PC-3 (cell line): Measurements from ENCODE around the gene CFP. TPM values are rescaled to one million over a fixed set of nuclear protein-coding genes. Genes with fewer than 3 reads are reported as not detected.
"Not testable (repeated sequence)": the region's sequence is repeated elsewhere in the genome, so short reads cannot be mapped to it uniquely, and the experiment has no call there.

Experiments
- ATAC-seq: fragments of 200-7000 bp; cut with Tn5 transposase; 2 replicates; pipeline ENCODE4 v1.9.1; 2020; ENCODE audit warnings: mild to moderate bottlenecking, moderate library complexity
- BruUV-seq: library from RNA; stranded (reverse); fragments of 400-500 nt; replicated peaks from 2 replicates; lab custom pipeline; 2021; lab: Mats Ljungman, UMichigan
- CTCF ChIA-PET: fragments of 300-600 bp; sonication (Branson Sonifier 250); formaldehyde crosslinking; loops from one replicate; lab custom pipeline; 2022; ENCODE audit warnings: antibody characterized with exemption; lab: Charles Lee
- POLR2A ChIA-PET: fragments of 300-600 bp; sonication (Branson Sonifier 250); formaldehyde crosslinking; loops from one replicate; lab custom pipeline; 2022; ENCODE audit warnings: antibody characterized with exemption; ENCODE audit not compliant: unreplicated experiment; lab: Charles Lee
- DNase-seq: peaks from one replicate; pipeline ENCODE4 v3.0.0-alpha.2; 2015
- H2AFZ ChIP-seq: fragments of 300-600 bp; sonication (generic); 2 replicates; pipeline ENCODE4 v1.6.0; 2016; ENCODE audit warnings: antibody characterized with exemption, low read length
- H3F3A ChIP-seq: fragments of 300-600 bp; sonication (generic); one replicate; pipeline ENCODE4 v1.6.0; 2017; ENCODE audit warnings: antibody characterized with exemption, low read length, control low read depth, mild to moderate bottlenecking; ENCODE audit not compliant: unreplicated experiment
- H3K27ac ChIP-seq: fragments of 300-600 bp; sonication (generic); 2 replicates; pipeline ENCODE4 v1.5.1; 2016; ENCODE audit warnings: mild to moderate bottlenecking, low read length
- H3K27me3 ChIP-seq: fragments of 300-600 bp; sonication (generic); 2 replicates; pipeline ENCODE4 v1.6.1; 2016; ENCODE audit warnings: low read length, mixed read lengths
- H3K36me3 ChIP-seq: fragments of 300-600 bp; sonication (generic); 2 replicates; pipeline ENCODE4 v1.6.1; 2016; ENCODE audit warnings: low read depth, mixed run types, low read length, mixed read lengths
- H3K4me1 ChIP-seq: fragments of 300-600 bp; sonication (generic); 2 replicates; pipeline ENCODE4 v1.5.1; 2016; ENCODE audit warnings: low read length; ENCODE audit not compliant: insufficient read depth
- H3K4me2 ChIP-seq: fragments of 300-600 bp; sonication (generic); 2 replicates; pipeline ENCODE4 v1.6.0; 2016; ENCODE audit warnings: low read length
- H3K4me3 ChIP-seq: fragments of 300-600 bp; sonication (generic); 2 replicates; pipeline ENCODE4 v1.5.1; 2016; ENCODE audit warnings: mild to moderate bottlenecking, low read length, mixed read lengths
- H3K79me2 ChIP-seq: fragments of 300-600 bp; sonication (generic); 2 replicates; pipeline ENCODE4 v1.6.1; 2017; ENCODE audit warnings: low read length, mixed read lengths
- H3K9ac ChIP-seq: fragments of 300-600 bp; sonication (generic); 2 replicates; pipeline ENCODE4 v1.6.0; 2016; ENCODE audit warnings: mild to moderate bottlenecking, low read length
- H3K9me2 ChIP-seq: fragments of 300-600 bp; sonication (generic); replicated peaks from 2 replicates; pipeline ENCODE4 v1.6.1; 2016; ENCODE audit warnings: mixed run types, low read length, mixed read lengths
- H3K9me3 ChIP-seq: fragments of 300-600 bp; sonication (generic); 2 replicates; pipeline ENCODE4 v1.6.1; 2016; ENCODE audit warnings: low read length, mixed read lengths
- H4K20me1 ChIP-seq: fragments of 300-600 bp; sonication (generic); 2 replicates; pipeline ENCODE4 v1.6.1; 2016; ENCODE audit warnings: low read length, mixed read lengths
- EZH2 ChIP-seq: fragments of 300-600 bp; sonication (generic); IDR thresholded peaks from one replicate; pipeline ENCODE4 v1.6.1; 2017; ENCODE audit warnings: antibody characterized with exemption, mild to moderate bottlenecking, low read length; ENCODE audit not compliant: unreplicated experiment
- EZH2phosphoT487 ChIP-seq: fragments of 300-600 bp; sonication (generic); IDR thresholded peaks from 2 replicates; pipeline ENCODE4 v1.6.1; 2018; ENCODE audit warnings: mild to moderate bottlenecking, antibody characterized with exemption, low read length, borderline replicate concordance
- intact Hi-C: fragments of 100-400 bp; cut with micrococcal nuclease; formaldehyde crosslinking; loops from 2 replicates; pipeline ENCODE4 v1.9.0; 2023
- total RNA-seq: library from RNA; depleted of rRNA; stranded (reverse); fragments of >200 nt; gene quantifications from 2 replicates; pipeline ENCODE4 v1.2.3, GENCODE V29; 2014
- TF ChIP-seq, protein P1 (sequence below): fragments of 300-600 bp; sonication (generic); conservative IDR thresholded peaks from 2 replicates; pipeline ENCODE4 v1.5.1; 2017; ENCODE audit warnings: antibody characterized with exemption, low read depth, mild to moderate bottlenecking, low read length

Gene CFP
- total RNA-seq, 1 experiment from 2014 or later, result 1.9 TPM

DNA sequence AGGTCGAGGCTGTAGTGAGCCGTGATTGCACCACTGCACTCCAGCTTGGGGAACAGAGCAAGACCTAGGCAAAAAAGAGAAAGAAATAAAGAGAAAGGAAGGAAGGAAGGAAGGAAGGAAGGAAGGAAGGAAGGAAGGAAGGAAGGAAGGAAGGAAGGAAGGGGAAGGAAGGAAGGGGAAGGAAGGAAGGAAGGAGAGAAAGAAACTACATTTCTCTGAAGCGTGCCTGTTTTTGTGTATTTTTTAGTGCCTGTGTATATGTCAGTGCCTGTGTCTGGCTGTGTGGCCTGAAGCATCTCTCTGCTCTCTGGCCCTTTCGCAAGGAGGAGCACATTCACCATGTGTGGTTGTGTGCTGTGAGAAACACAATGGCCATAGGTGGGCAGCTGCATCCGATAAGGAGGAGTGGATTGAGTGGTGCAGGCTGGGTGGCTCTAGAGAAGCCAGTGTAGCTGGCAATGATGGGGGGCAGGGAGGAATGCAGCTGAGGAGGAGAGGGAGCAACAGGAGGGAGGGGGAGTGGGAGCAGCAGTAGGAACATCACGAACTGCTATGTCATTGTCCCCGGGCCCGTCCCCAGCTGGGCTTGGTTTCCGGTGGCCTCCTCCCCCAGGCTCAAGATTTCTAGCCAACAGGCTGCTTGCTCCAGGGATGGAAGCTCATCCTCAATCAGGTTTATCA is 21.5 kb downstream of the CFP start:
- H4K20me1 ChIP-seq, result no peaks in the 10 kb centered on the region
- no peaks in the 10 kb centered on the region for H3K79me2 ChIP-seq
- no peak overlapping the region for H3K4me3 ChIP-seq
- H2AFZ ChIP-seq, result no peak overlapping the region
- no peak overlapping the region for H3K9ac ChIP-seq
- no TSS peak for BruUV-seq
- intact Hi-C loops, result no loop called here
- H3F3A ChIP-seq, result no peaks in the 10 kb centered on the region
- H3K27me3 ChIP-seq, result no peaks in the 10 kb centered on the region
- no peaks in the 10 kb centered on the region for H3K9me2 ChIP-seq
- no peak for DNase-seq
- no peaks in the 10 kb centered on the region for H3K9me3 ChIP-seq
- no peaks in the 10 kb centered on the region for H3K4me1 ChIP-seq
- CTCF ChIA-PET, result interaction anchor here (0.5 kb wide), 1 partner anchor 830 kb away, joined by 5 read pairs; no protein-coding TSS in a partner anchor
- POLR2A ChIA-PET, result no interaction called here
- no peak overlapping the region for H3K27ac ChIP-seq
- ATAC-seq, result no peak
- no peak for TF ChIP-seq EZH2phosphoT487
- TF ChIP-seq EZH2, result no peak
- no peaks in the 10 kb centered on the region for H3K36me3 ChIP-seq
- H3K4me2 ChIP-seq, result no peak overlapping the region

DNA sequence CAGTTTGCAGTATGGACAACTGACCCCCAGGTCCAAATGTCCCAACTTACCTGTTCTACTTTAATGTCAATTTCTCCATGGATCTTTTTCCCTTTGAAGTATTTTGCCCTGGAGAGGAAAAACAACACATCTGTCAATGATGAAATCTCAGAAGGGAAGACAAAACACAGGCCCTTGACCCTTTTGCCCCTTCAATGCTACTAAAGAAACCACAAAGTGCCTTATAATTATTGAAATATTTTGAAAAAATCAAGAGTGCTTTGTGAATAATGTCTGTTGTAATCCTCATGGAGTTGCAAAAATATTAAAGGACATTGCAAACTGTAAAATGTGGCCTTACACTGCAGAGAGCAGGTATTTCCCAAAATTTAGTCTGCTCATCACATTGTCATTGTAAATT is 22.6 kb downstream of the CFP start:
- Histone ChIP-seq H3K27ac (no peak overlapping the region), H3K4me2 (no peak overlapping the region), H3K36me3 (no peaks in the 10 kb centered on the region), H3K9me2 (no peaks in the 10 kb centered on the region), H3K4me1 (no peaks in the 10 kb centered on the region), H3K79me2 (no peaks in the 10 kb centered on the region), H3F3A (no peaks in the 10 kb centered on the region), H2AFZ (no peak overlapping the region), H3K4me3 (no peak overlapping the region), H3K9ac (no peak overlapping the region), H3K27me3 (no peaks in the 10 kb centered on the region), H3K9me3 (no peaks in the 10 kb centered on the region), H4K20me1 (no peaks in the 10 kb centered on the region)
- ChIA-PET CTCF (no interaction called here), POLR2A (no interaction called here)
- TF ChIP-seq EZH2phosphoT487, result no peak
- no peak for TF ChIP-seq EZH2
- TF ChIP-seq, protein P1, sequence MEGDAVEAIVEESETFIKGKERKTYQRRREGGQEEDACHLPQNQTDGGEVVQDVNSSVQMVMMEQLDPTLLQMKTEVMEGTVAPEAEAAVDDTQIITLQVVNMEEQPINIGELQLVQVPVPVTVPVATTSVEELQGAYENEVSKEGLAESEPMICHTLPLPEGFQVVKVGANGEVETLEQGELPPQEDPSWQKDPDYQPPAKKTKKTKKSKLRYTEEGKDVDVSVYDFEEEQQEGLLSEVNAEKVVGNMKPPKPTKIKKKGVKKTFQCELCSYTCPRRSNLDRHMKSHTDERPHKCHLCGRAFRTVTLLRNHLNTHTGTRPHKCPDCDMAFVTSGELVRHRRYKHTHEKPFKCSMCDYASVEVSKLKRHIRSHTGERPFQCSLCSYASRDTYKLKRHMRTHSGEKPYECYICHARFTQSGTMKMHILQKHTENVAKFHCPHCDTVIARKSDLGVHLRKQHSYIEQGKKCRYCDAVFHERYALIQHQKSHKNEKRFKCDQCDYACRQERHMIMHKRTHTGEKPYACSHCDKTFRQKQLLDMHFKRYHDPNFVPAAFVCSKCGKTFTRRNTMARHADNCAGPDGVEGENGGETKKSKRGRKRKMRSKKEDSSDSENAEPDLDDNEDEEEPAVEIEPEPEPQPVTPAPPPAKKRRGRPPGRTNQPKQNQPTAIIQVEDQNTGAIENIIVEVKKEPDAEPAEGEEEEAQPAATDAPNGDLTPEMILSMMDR, result no peak
- no TSS peak for BruUV-seq
- no peak for ATAC-seq
- no peak for DNase-seq
- intact Hi-C loops, result no loop called here

DNA sequence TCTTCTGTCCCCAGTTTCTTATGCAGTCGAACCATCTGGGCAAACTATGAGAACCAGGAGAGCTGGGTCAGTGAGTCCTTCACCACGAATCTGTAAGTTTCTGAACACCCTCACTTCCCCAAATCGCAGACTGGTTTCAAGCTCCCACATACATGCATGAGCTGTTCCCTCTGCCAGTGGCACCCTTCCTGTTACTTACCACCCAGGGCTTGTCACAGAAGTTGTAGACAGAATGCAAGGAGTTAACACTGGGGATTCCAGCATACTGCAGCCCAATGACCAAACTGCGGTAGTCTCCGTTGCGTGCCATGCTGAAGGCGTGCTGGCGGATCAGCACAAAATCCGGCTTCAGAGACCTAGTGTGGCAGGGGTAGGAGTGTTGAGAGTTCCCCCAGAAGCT is 24.7 kb downstream of the CFP start:
- intact Hi-C loops, result no loop called here
- POLR2A ChIA-PET, result no interaction called here

DNA sequence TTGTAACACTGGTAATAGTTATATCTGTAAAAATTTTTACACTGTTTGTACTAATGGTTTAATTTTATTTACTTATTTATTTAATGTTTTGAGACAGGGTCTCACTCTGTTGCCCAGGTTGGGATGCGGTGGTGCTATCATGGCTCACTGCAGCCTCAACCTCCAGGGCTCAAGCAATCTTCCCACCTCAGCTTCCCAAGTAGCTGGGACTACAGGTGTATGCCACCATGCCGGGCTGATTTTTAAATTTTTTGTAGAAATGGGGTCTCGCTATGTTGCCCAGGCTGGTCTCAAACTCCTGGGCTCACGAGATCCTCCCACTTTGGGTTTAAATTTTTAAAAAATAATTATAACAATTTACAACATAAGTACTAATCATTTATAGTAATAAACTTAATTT is 26.6 kb downstream of the CFP start:
- H4K20me1 ChIP-seq, POLR2A ChIA-PET, CTCF ChIA-PET, H3K27ac ChIP-seq, H3K4me2 ChIP-seq, H3F3A ChIP-seq, H2AFZ ChIP-seq, BruUV-seq, H3K9me3 ChIP-seq, H3K9me2 ChIP-seq, ATAC-seq, H3K36me3 ChIP-seq, H3K4me3 ChIP-seq, H3K79me2 ChIP-seq, H3K4me1 ChIP-seq, H3K9ac ChIP-seq, DNase-seq, H3K27me3 ChIP-seq, intact Hi-C loops: not testable (repeated sequence)

More for the DNA sequence above, 24.7 kb downstream of the CFP start:
- H3K36me3 ChIP-seq, result no peaks in the 10 kb centered on the region
- no peaks in the 10 kb centered on the region for H3K9me2 ChIP-seq
- no peak for TF ChIP-seq EZH2phosphoT487
- no peak for TF ChIP-seq EZH2
- TF ChIP-seq, protein P1, result no peak
- no peak overlapping the region for H3K9ac ChIP-seq
- H3K4me1 ChIP-seq, result no peaks in the 10 kb centered on the region
- BruUV-seq, result no TSS peak
- no peak overlapping the region for H3K27ac ChIP-seq
- CTCF ChIA-PET, result no interaction called here
- H3K4me3 ChIP-seq, result no peak overlapping the region
- H3F3A ChIP-seq, result no peaks in the 10 kb centered on the region
- H3K4me2 ChIP-seq, result no peak overlapping the region
- DNase-seq (no peak), ATAC-seq (no peak)
- H3K79me2 ChIP-seq, result no peaks in the 10 kb centered on the region
- H3K9me3 ChIP-seq, result no peaks in the 10 kb centered on the region
- no peak overlapping the region for H2AFZ ChIP-seq
- H3K27me3 ChIP-seq, result no peaks in the 10 kb centered on the region
- H4K20me1 ChIP-seq, result no peaks in the 10 kb centered on the region
